DOHH2 (cell line): ENCODE results near the gene REXO4.

Experiments
- H3F3A ChIP-seq: fragments of 200-600 bp; sonication (generic), shearing (Covaris generic); 2 replicates; pipeline ENCODE4 v1.6.0; 2016; ENCODE audit warnings: antibody characterized with exemption, mild to moderate bottlenecking; ENCODE audit not compliant: control insufficient read depth, insufficient read depth
- H3K27ac ChIP-seq: fragments of 200-600 bp; sonication (generic); 2 replicates; pipeline ENCODE4 v1.5.1; 2014; ENCODE audit warnings: low read depth, mild to moderate bottlenecking, low read length, moderate library complexity
- H3K27me3 ChIP-seq: fragments of 200-600 bp; sonication (generic); 2 replicates; pipeline ENCODE4 v1.6.1; 2014; ENCODE audit warnings: mild to moderate bottlenecking, low read length, mixed read lengths; ENCODE audit not compliant: control insufficient read depth
- H3K36me3 ChIP-seq: fragments of 200-600 bp; sonication (generic); 2 replicates; pipeline ENCODE4 v1.6.1; 2014; ENCODE audit warnings: mild to moderate bottlenecking, low read length, moderate library complexity, mixed read lengths; ENCODE audit not compliant: control insufficient read depth
- H3K4me1 ChIP-seq: fragments of 200-600 bp; sonication (generic); 2 replicates; pipeline ENCODE4 v1.6.1; 2014; ENCODE audit warnings: mild to moderate bottlenecking, low read length, mixed read lengths; ENCODE audit not compliant: control insufficient read depth
- H3K4me2 ChIP-seq: fragments of 200-600 bp; sonication (generic); 2 replicates; pipeline ENCODE4 v1.6.0; 2014; ENCODE audit warnings: mild to moderate bottlenecking, low read length, moderate library complexity
- H3K4me3 ChIP-seq: fragments of 200-600 bp; sonication (generic); 2 replicates; pipeline ENCODE4 v1.5.1; 2014; ENCODE audit warnings: mild to moderate bottlenecking, low read length, mixed read lengths
- H3K79me2 ChIP-seq: fragments of 200-600 bp; sonication (generic); 2 replicates; pipeline ENCODE4 v1.6.1; 2014; ENCODE audit warnings: mild to moderate bottlenecking, low read length, mixed read lengths; ENCODE audit not compliant: control insufficient read depth
- H3K9me2 ChIP-seq: fragments of 200-600 bp; sonication (generic); replicated peaks from 2 replicates; pipeline ENCODE4 v1.6.1; 2014; ENCODE audit warnings: mild to moderate bottlenecking, low read length, mixed read lengths; ENCODE audit not compliant: control insufficient read depth
- H3K9me3 ChIP-seq: fragments of 200-600 bp; sonication (generic); 2 replicates; pipeline ENCODE4 v1.6.1; 2014; ENCODE audit warnings: antibody characterized with exemption, low read length, mixed read lengths; ENCODE audit not compliant: control insufficient read depth, insufficient read depth
- H4K20me1 ChIP-seq: fragments of 200-600 bp; sonication (generic); 2 replicates; pipeline ENCODE4 v1.6.0; 2014; ENCODE audit warnings: low read depth, mild to moderate bottlenecking, antibody characterized with exemption, low read length, moderate library complexity; ENCODE audit not compliant: control insufficient read depth, insufficient read depth
- EZH2phosphoT487 ChIP-seq: fragments of 200-600 bp; sonication (generic); IDR thresholded peaks from 2 replicates; pipeline ENCODE4 v1.6.1; 2017; ENCODE audit warnings: borderline replicate concordance, mild to moderate bottlenecking, antibody characterized with exemption, low read length, moderate library complexity, mixed read lengths
- TF ChIP-seq, protein P1 (sequence below): fragments of 200-600 bp; sonication (generic); IDR thresholded peaks from one replicate; pipeline ENCODE4 v1.5.1; 2014; ENCODE audit warnings: antibody characterized with exemption, mild to moderate bottlenecking, low read depth, low read length; ENCODE audit not compliant: poor library complexity, severe bottlenecking

Gene REXO4

DNA sequence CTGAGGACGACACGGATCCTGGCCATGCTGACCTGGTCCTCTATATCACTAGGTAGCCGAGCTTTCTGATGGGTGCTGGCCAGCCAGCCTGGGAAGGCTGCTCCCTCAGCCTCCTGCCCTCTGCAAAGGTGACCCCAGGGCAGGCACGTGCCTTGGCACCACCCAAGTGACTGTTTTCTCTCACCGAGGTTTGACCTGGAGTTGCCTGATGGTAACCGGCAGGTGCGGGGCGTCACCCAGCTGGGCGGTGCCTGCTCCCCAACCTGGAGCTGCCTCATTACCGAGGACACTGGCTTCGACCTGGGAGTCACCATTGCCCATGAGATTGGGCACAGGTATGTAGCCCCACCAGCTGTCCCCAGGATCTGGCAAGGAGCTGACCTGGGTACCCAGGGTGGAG lies 8.2 kb upstream of the REXO4 start:
- Histone ChIP-seq H3K9me3 (no peaks in the 10 kb centered on the region), H3K27me3 (peaks cover 25% of the 10 kb centered on the region), H3K4me2 (no peak overlapping the region), H3K27ac (no peak overlapping the region), H3K36me3 (no peaks in the 10 kb centered on the region), H3K9me2 (no peaks in the 10 kb centered on the region), H3K79me2 (no peaks in the 10 kb centered on the region), H3K4me3 (no peak overlapping the region), H4K20me1 (no peaks in the 10 kb centered on the region), H3F3A (peaks cover 5% of the 10 kb centered on the region), H3K4me1 (peaks cover 8% of the 10 kb centered on the region)
- TF ChIP-seq, protein P1, sequence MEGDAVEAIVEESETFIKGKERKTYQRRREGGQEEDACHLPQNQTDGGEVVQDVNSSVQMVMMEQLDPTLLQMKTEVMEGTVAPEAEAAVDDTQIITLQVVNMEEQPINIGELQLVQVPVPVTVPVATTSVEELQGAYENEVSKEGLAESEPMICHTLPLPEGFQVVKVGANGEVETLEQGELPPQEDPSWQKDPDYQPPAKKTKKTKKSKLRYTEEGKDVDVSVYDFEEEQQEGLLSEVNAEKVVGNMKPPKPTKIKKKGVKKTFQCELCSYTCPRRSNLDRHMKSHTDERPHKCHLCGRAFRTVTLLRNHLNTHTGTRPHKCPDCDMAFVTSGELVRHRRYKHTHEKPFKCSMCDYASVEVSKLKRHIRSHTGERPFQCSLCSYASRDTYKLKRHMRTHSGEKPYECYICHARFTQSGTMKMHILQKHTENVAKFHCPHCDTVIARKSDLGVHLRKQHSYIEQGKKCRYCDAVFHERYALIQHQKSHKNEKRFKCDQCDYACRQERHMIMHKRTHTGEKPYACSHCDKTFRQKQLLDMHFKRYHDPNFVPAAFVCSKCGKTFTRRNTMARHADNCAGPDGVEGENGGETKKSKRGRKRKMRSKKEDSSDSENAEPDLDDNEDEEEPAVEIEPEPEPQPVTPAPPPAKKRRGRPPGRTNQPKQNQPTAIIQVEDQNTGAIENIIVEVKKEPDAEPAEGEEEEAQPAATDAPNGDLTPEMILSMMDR, result no peak
- no peak for TF ChIP-seq EZH2phosphoT487

DNA sequence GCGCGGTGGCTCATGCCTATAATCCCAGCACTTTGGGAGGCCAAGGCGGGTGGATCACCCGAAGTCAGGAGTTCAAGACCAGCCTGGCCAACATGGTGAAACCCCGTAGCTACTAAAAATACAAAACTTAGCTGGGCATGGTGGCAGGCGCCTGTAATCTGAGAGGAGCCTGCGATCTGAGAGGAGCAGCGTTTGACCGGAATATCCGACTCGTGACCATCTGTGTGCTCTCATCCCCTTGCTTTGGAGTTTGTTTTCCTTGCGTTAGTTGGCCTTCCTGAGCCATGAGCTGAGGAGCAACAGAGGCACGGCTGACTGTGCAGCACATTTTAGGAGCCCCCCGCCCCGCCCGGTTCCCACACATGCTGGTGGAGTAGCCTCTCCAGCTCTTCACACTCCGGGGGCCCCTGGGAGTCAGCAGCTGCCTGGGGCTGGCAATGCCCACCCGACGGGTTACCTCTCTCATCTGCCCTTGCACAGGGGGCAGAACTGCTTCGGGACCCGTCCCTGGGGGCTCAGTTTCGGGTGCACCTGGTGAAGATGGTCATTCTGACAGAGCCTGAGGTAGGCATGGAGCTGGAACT lies 7.3 kb upstream of the REXO4 start:
- H3K4me2 ChIP-seq, result no peak overlapping the region
- TF ChIP-seq, protein P1, result no peak
- TF ChIP-seq EZH2phosphoT487, result no peak
- H3F3A ChIP-seq, result peaks cover 10% of the 10 kb centered on the region
- no peak overlapping the region for H3K27ac ChIP-seq
- peaks cover 25% of the 10 kb centered on the region for H3K27me3 ChIP-seq
- no peaks in the 10 kb centered on the region for H3K36me3 ChIP-seq
- no peaks in the 10 kb centered on the region for H3K9me3 ChIP-seq
- no peak overlapping the region for H3K4me3 ChIP-seq
- no peaks in the 10 kb centered on the region for H3K79me2 ChIP-seq
- H3K9me2 ChIP-seq, result no peaks in the 10 kb centered on the region
- no peaks in the 10 kb centered on the region for H4K20me1 ChIP-seq
- peaks cover 17% of the 10 kb centered on the region for H3K4me1 ChIP-seq

DNA sequence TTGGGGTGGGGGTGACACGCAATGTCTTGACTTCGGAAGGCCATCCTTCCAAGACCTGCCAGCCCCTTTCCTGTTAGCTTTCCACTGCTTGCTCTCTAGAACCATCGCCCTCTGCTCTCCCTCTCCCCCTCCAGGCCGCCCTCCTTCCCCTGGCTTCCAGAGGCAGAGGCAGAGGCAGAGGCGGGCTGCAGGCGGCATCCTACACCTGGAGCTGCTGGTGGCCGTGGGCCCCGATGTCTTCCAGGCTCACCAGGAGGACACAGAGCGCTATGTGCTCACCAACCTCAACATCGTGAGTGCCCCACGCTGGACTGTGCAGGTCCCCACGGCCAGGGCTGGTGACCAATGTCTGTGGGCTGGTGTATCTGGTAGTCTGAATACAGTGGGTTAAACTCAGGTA lies 6.4 kb upstream of the REXO4 start:
- Histone ChIP-seq H3K9me2 (no peaks in the 10 kb centered on the region), H3K9me3 (no peaks in the 10 kb centered on the region), H3F3A (peaks cover 13% of the 10 kb centered on the region), H3K4me2 (no peak overlapping the region), H4K20me1 (no peaks in the 10 kb centered on the region), H3K27me3 (peaks cover 20% of the 10 kb centered on the region), H3K36me3 (no peaks in the 10 kb centered on the region), H3K4me3 (no peak overlapping the region), H3K4me1 (peaks cover 26% of the 10 kb centered on the region), H3K27ac (no peak overlapping the region), H3K79me2 (peaks cover 2% of the 10 kb centered on the region)
- TF ChIP-seq, protein P1, result no peak
- no peak for TF ChIP-seq EZH2phosphoT487
